ENCODE data around the gene TCF21.

Gene TCF21

GRCh38 chr6:133887156-133887879, 1.6 kb upstream of the TCF21 start:
- ChIA-PET POLR2A (no interaction called here), CTCF (interaction anchor here (0.7 to 2.7 kb wide), 6 partner anchors 16 to 318 kb away, joined by 3 to 8 read pairs (median 4); no protein-coding TSS in a partner anchor)
- no peak overlapping the region for H3K4me3 ChIP-seq (ENCODE audit: low read depth, low read length)
- no peak for TF ChIP-seq CTCF (IDR thresholded peaks at IDR 0.05; ENCODE audit: insufficient read depth, low read length, missing control alignments)
- DNase-seq (ENCODE audit: low read depth, low spot score) = no peak

GRCh38 chr6:133887880-133888230, 1.1 kb upstream of the TCF21 start:
- TF ChIP-seq CTCF (IDR thresholded peaks at IDR 0.05; ENCODE audit: insufficient read depth, low read length, missing control alignments) = no peak
- DNase-seq (ENCODE audit: low read depth, low spot score) = no peak
- POLR2A ChIA-PET = no interaction called here
- CTCF ChIA-PET = interaction anchor here (0.7 to 2.7 kb wide), 3 partner anchors 50 to 319 kb away, joined by 3 to 8 read pairs (median 7); no protein-coding TSS in a partner anchor
- no peak overlapping the region for H3K4me3 ChIP-seq (ENCODE audit: low read depth, low read length)

GRCh38 chr6:133889557-133890403, 867 bp downstream of the TCF21 start:
- peak; percentile 10 for TF ChIP-seq CTCF (IDR thresholded peaks at IDR 0.05; ENCODE audit: insufficient read depth, low read length, missing control alignments)
- no peak for DNase-seq (ENCODE audit: low read depth, low spot score)
- H3K4me3 ChIP-seq (ENCODE audit: low read depth, low read length) = peak overlapping the region; percentile 71
- CTCF ChIA-PET = interaction anchor here (0.7 to 6.3 kb wide), 4 partner anchors 27 to 321 kb away, joined by 3 to 39 read pairs (median 6); no protein-coding TSS in a partner anchor
- POLR2A ChIA-PET = interaction anchor here (0.7 to 1.2 kb wide), 2 partner anchors 244 to 320 kb away, joined by 3 to 4 read pairs; no protein-coding TSS in a partner anchor

GRCh38 chr6:133890711-133891148, 1.8 kb downstream of the TCF21 start:
- CTCF ChIA-PET = interaction anchor here (0.8 to 6.3 kb wide), 5 partner anchors 24 to 322 kb away, joined by 3 to 39 read pairs (median 7); no protein-coding TSS in a partner anchor
- TF ChIP-seq CTCF (IDR thresholded peaks at IDR 0.05; ENCODE audit: insufficient read depth, low read length, missing control alignments) = no peak
- peak overlapping the region; percentile 71 for H3K4me3 ChIP-seq (ENCODE audit: low read depth, low read length)
- POLR2A ChIA-PET = interaction anchor here (1.1 kb wide), 1 partner anchor 388 kb away, joined by 3 read pairs; no protein-coding TSS in a partner anchor
- no peak for DNase-seq (ENCODE audit: low read depth, low spot score)

GRCh38 chr6:133891149-133891926, 2.4 kb downstream of the TCF21 start:
- ChIA-PET CTCF (interaction anchor here (0.8 to 6.3 kb wide), 6 partner anchors 24 to 705 kb away, joined by 3 to 39 read pairs (median 5); no protein-coding TSS in a partner anchor), POLR2A (interaction anchor here (1.1 kb wide), 1 partner anchor 389 kb away, joined by 3 read pairs; no protein-coding TSS in a partner anchor)
- H3K4me3 ChIP-seq (ENCODE audit: low read depth, low read length) = peak overlapping the region; percentile 71
- TF ChIP-seq CTCF (IDR thresholded peaks at IDR 0.05; ENCODE audit: insufficient read depth, low read length, missing control alignments) = no peak
- no peak for DNase-seq (ENCODE audit: low read depth, low spot score)

All from AG04449 (cell line).